ENCODE measurements around the gene KRT12. TPM values are rescaled to one million over a fixed set of nuclear protein-coding genes. Genes with fewer than 3 reads are reported as not detected.

KRT12 gene
- total RNA-seq: not detected

GRCh38 chr17:40866838-40867237 lies at the start of gene KRT12:
KRT12 (minus strand) TSS chr17:40867223; CDS start chr17:40867186, 37 bp downstream.
- 93 to 94% methylated on average over 8 of the region's 8 CpGs for WGBS, 2 donors
- DNase-seq (ENCODE audit: low spot score in 2 of 2): no peak
- intact Hi-C loops (cut with DNase I; ENCODE audit: low total_unique reads): no loop called here
- H3K4me3 ChIP-seq (ENCODE audit: low read depth, poor library complexity, severe bottlenecking): no peak within 1 kb of the TSS
- TF ChIP-seq, protein P1, sequence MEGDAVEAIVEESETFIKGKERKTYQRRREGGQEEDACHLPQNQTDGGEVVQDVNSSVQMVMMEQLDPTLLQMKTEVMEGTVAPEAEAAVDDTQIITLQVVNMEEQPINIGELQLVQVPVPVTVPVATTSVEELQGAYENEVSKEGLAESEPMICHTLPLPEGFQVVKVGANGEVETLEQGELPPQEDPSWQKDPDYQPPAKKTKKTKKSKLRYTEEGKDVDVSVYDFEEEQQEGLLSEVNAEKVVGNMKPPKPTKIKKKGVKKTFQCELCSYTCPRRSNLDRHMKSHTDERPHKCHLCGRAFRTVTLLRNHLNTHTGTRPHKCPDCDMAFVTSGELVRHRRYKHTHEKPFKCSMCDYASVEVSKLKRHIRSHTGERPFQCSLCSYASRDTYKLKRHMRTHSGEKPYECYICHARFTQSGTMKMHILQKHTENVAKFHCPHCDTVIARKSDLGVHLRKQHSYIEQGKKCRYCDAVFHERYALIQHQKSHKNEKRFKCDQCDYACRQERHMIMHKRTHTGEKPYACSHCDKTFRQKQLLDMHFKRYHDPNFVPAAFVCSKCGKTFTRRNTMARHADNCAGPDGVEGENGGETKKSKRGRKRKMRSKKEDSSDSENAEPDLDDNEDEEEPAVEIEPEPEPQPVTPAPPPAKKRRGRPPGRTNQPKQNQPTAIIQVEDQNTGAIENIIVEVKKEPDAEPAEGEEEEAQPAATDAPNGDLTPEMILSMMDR (IDR thresholded peaks at IDR 0.05): no peak
- no peak for TF ChIP-seq POLR2A (IDR thresholded peaks at IDR 0.05)

GRCh38 chr17:40916366-40916765 lies 49.3 kb upstream of the KRT12 start:
- intact Hi-C loops (cut with DNase I; ENCODE audit: low total_unique reads): no loop called here
- DNase-seq (ENCODE audit: low spot score in 2 of 2): no peak
- TF ChIP-seq POLR2A (IDR thresholded peaks at IDR 0.05): no peak
- TF ChIP-seq, protein P1 (IDR thresholded peaks at IDR 0.05): no peak

DNA sequence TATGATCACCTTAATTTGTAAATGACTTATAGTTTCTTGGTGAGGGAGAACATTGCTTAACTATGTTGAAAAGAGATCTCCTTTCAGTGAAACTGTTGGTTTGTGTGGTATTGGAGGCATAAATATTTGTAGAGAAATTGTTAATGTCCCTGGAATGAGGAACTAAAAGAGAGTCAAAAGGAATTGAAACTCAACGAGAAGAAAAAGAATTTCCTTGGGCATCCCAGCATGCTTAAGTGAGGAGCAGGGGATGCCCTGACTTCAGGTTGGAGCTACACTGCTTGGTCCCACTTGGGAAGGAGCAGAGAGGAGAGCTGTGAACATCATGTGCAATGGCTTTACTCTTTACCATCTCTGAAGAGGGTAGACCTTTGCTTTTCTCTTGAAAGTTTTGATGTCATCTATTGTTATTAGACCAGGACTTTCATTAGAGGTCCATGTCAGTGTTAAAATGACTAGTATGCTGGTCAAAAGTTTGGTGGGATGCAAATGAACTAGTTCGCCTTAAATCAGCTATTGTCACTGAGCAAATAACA lies 48.8 kb upstream of the KRT12 start:
- no peak overlapping the region for H3K4me3 ChIP-seq (ENCODE audit: low read depth, poor library complexity, severe bottlenecking)
- intact Hi-C loops (cut with DNase I; ENCODE audit: low total_unique reads): no loop called here
- WGBS, 2 donors: 48 to 52% methylated on average over 2 of the region's 2 CpGs
- TF ChIP-seq, protein P1 (IDR thresholded peaks at IDR 0.05): no peak
- no peak for TF ChIP-seq POLR2A (IDR thresholded peaks at IDR 0.05)
- DNase-seq (ENCODE audit: low spot score in 2 of 2): no peak

More at GRCh38 chr17:40916366-40916765, 49.3 kb upstream of the KRT12 start:
- 0 to 41% methylated on average over 1 of the region's 1 CpG for WGBS, 2 donors
- H3K4me3 ChIP-seq (ENCODE audit: low read depth, poor library complexity, severe bottlenecking): no peak overlapping the region

GRCh38 chr17:40915199-40915661 lies 48.2 kb upstream of the KRT12 start:
- no peak for DNase-seq (ENCODE audit: low spot score in 2 of 2)
- intact Hi-C loops (cut with DNase I; ENCODE audit: low total_unique reads): no loop called here
- TF ChIP-seq, protein P1 (IDR thresholded peaks at IDR 0.05): no peak
- TF ChIP-seq POLR2A (IDR thresholded peaks at IDR 0.05): no peak
- 35 to 36% methylated on average over 3 of the region's 3 CpGs for WGBS, 2 donors
- H3K4me3 ChIP-seq (ENCODE audit: low read depth, poor library complexity, severe bottlenecking): no peak overlapping the region

- no peak for TF ChIP-seq POLR2A (IDR thresholded peaks at IDR 0.05)
- TF ChIP-seq, protein P1 (IDR thresholded peaks at IDR 0.05): no peak
- H3K4me3 ChIP-seq (ENCODE audit: low read depth, poor library complexity, severe bottlenecking): no peak overlapping the region
- DNase-seq (ENCODE audit: low spot score in 2 of 2): no peak
- intact Hi-C loops (cut with DNase I; ENCODE audit: low total_unique reads): no loop called here
- WGBS, 2 donors: 62 to 69% methylated on average over 3 of the region's 3 CpGs
Observed at GRCh38 chr17:40914075-40914855, 47.2 kb upstream of the KRT12 start.

Measured in lower leg skin (tissue), 4 donors.